Left ventricle myocardium inferior (tissue), 1 donor: ENCODE measurements around the gene TRAPPC11. TPM values are rescaled to one million over a fixed set of nuclear protein-coding genes. Genes with fewer than 3 reads are reported as not detected.
"Not testable (repeated sequence)": the region's sequence is repeated elsewhere in the genome, so short reads cannot be mapped to it uniquely, and the experiment has no call there.

ENCODE experiments used
- DNase-seq: peaks from one replicate; pipeline ENCODE4 v3.0.0-alpha.2; 2020
- H3K27ac ChIP-seq: fragments of 200-600 bp; replicated peaks from 2 replicates; pipeline ENCODE4 v1.8.0; 2021
- H3K27me3 ChIP-seq: fragments of 200-600 bp; 2 replicates; pipeline ENCODE4 v1.8.0; 2021; ENCODE audit warnings: low read depth
- H3K36me3 ChIP-seq: fragments of 200-600 bp; 2 replicates; pipeline ENCODE4 v1.8.0; 2021
- H3K4me1 ChIP-seq: fragments of 200-600 bp; 2 replicates; pipeline ENCODE4 v1.8.0; 2021
- H3K4me3 ChIP-seq: fragments of 200-600 bp; 2 replicates; pipeline ENCODE4 v1.8.0; 2021; ENCODE audit warnings: mild to moderate bottlenecking, moderate library complexity
- H3K9me3 ChIP-seq: fragments of 200-600 bp; replicated peaks from 2 replicates; pipeline ENCODE4 v1.8.0; 2021
- CTCF ChIP-seq: fragments of 200-600 bp; IDR thresholded peaks from 2 replicates; pipeline ENCODE4 v1.8.0; 2021; ENCODE audit warnings: antibody characterized with exemption, mild to moderate bottlenecking, borderline replicate concordance
- intact Hi-C: fragments of 100-400 bp; cut with micrococcal nuclease; formaldehyde crosslinking; loops from one replicate; pipeline ENCODE4 v1.11.0; 2022
- total RNA-seq: library from RNA; stranded (reverse); fragmentation: NEBNext Ultra II Directional; extraction: Animal tissue kit (Norgen Biotek cat#: 25700); gene quantifications from one replicate; pipeline ENCODE4 v1.2.1, GENCODE V29; 2021
- donor health status: DM: no; HTN: yes; CAD: no; lungs with severe emphysema.

TRAPPC11 gene
- total RNA-seq, 1 donor from 2014 or later: 20.5 TPM

GRCh38 chr4:183722731-183723560, 63.9 kb downstream of the TRAPPC11 start:
- TF ChIP-seq CTCF: no peak
- Histone ChIP-seq H3K36me3 (no peaks in the 10 kb centered on the region), H3K4me1 (peaks cover 12% of the 10 kb centered on the region), H3K27me3 (no peaks in the 10 kb centered on the region), H3K4me3 (peak overlapping the region; percentile 71), H3K27ac (peak overlapping the region; percentile 77), H3K9me3 (peaks cover 10% of the 10 kb centered on the region)
- intact Hi-C loops: no loop called here
- peak; percentile 63 for DNase-seq

GRCh38 chr4:183723561-183724228, 64.6 kb downstream of the TRAPPC11 start:
- no peak overlapping the region for H3K4me3 ChIP-seq
- intact Hi-C loops: no loop called here

GRCh38 chr4:183725585-183725984, 66.5 kb downstream of the TRAPPC11 start:
- intact Hi-C loops, H3K27me3 ChIP-seq, H3K4me3 ChIP-seq, H3K36me3 ChIP-seq, H3K9me3 ChIP-seq, DNase-seq, H3K27ac ChIP-seq: not testable (repeated sequence)
- peaks cover 12% of the 10 kb centered on the region for H3K4me1 ChIP-seq

More at GRCh38 chr4:183723561-183724228, 64.6 kb downstream of the TRAPPC11 start:
- Histone ChIP-seq H3K9me3 (peaks cover 10% of the 10 kb centered on the region), H3K4me1 (peaks cover 12% of the 10 kb centered on the region), H3K36me3 (no peaks in the 10 kb centered on the region), H3K27ac (no peak overlapping the region), H3K27me3 (no peaks in the 10 kb centered on the region)
- DNase-seq: no peak
- no peak for TF ChIP-seq CTCF

GRCh38 chr4:183727482-183727881, 68.4 kb downstream of the TRAPPC11 start:
- intact Hi-C loops: no loop called here
- no peak for TF ChIP-seq CTCF
- Histone ChIP-seq H3K4me1 (peaks cover 7% of the 10 kb centered on the region), H3K27ac (no peak overlapping the region), H3K9me3 (no peaks in the 10 kb centered on the region), H3K4me3 (no peak overlapping the region), H3K27me3 (no peaks in the 10 kb centered on the region), H3K36me3 (no peaks in the 10 kb centered on the region)
- DNase-seq: no peak

DNA sequence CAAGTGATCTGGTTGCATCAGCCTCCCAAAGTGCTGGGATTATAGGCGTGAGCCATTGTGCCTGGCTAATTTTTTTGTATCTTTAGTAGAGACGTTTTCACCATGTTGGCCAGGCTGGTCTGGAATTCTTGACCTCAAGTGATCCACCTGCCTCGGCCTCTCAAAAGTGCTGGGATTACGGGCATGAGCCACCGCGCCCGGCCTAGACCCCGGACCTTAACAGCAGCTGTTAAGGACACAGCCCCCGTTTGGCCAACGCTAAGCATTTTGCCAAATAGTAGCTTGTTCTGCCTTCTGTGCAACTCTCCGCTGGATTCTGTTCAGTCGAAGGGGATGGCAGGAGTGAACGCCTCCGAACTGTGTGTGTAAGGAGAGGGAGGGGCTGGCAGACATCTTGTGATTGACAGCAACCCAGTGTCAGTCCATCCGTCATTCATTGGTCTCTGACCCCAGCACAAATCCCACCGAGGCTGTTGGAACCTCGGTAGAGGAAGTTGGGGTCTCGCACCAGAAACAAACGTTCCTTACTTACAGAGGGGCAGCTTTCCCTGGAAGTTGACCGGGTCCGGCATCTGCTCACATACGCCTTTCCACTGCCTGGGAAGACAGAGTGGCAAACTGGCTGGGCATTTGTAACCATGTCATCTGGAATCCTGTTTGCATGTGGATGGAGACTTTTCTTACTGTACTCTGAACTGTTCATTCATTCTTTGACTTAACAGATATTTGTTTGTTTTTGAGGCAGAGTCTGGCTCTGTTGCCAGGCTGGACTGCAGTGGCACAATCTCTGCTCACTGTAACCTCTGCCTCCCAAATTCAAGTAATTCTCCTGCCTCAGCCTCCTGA, 69.4 kb downstream of the TRAPPC11 start:
- no peak overlapping the region for H3K4me3 ChIP-seq
- H3K27ac ChIP-seq: no peak overlapping the region
- intact Hi-C loops: no loop called here
- no peak for TF ChIP-seq CTCF
- no peaks in the 10 kb centered on the region for H3K4me1 ChIP-seq
- no peaks in the 10 kb centered on the region for H3K27me3 ChIP-seq
- H3K9me3 ChIP-seq: no peaks in the 10 kb centered on the region
- no peaks in the 10 kb centered on the region for H3K36me3 ChIP-seq
- no peak for DNase-seq
